Measurements from ENCODE around the gene LITAFD. TPM values are rescaled to one million over a fixed set of nuclear protein-coding genes. Genes with fewer than 3 reads are reported as not detected.
"Not testable (repeated sequence)": the region's sequence is repeated elsewhere in the genome, so short reads cannot be mapped to it uniquely, and the experiment has no call there.

LITAFD gene
- total RNA-seq, 1 experiment from 2014 or later = not detected

GRCh38 chr16:8894736-8895334 is 12.7 kb downstream of the LITAFD start:
- no peak for DNase-seq (ENCODE audit: low read depth)

GRCh38 chr16:8898660-8899318 is 16.6 kb downstream of the LITAFD start:
- DNase-seq (ENCODE audit: low read depth) = no peak

GRCh38 chr16:8899709-8900317 is 17.7 kb downstream of the LITAFD start:
- no peak for DNase-seq (ENCODE audit: low read depth)

- no peak for DNase-seq (ENCODE audit: low read depth)
These were observed 18.2 kb downstream of the LITAFD start for GRCh38 chr16:8900343-8900742.

GRCh38 chr16:8901320-8901861 is 19.2 kb downstream of the LITAFD start:
- DNase-seq (ENCODE audit: low read depth) = no peak

GRCh38 chr16:8903004-8903403 is 20.9 kb downstream of the LITAFD start:
- DNase-seq (ENCODE audit: low read depth) = no peak

GRCh38 chr16:8904018-8904430 is 21.9 kb downstream of the LITAFD start:
- DNase-seq (ENCODE audit: low read depth) = no peak

- DNase-seq (ENCODE audit: low read depth) = no peak
These were observed 23.1 kb downstream of the LITAFD start for GRCh38 chr16:8905168-8905762.

GRCh38 chr16:8905795-8906591 is 23.8 kb downstream of the LITAFD start:
- no peak for DNase-seq (ENCODE audit: low read depth)

GRCh38 chr16:8907096-8907495 is 24.9 kb downstream of the LITAFD start:
- DNase-seq (ENCODE audit: low read depth) = no peak

GRCh38 chr16:8908810-8909468 is 26.8 kb downstream of the LITAFD start:
- DNase-seq (ENCODE audit: low read depth) = no peak

GRCh38 chr16:8910811-8911210 is 28.7 kb downstream of the LITAFD start:
- DNase-seq (ENCODE audit: low read depth) = no peak

- no peak for DNase-seq (ENCODE audit: low read depth)
These were observed 30.6 kb downstream of the LITAFD start for GRCh38 chr16:8912793-8913192.

- DNase-seq (ENCODE audit: low read depth) = no peak
These were observed 31.9 kb downstream of the LITAFD start for GRCh38 chr16:8914098-8914497.

- DNase-seq (ENCODE audit: low read depth) = no peak
These were observed 33.7 kb downstream of the LITAFD start for GRCh38 chr16:8915722-8916301.

- DNase-seq (ENCODE audit: low read depth) = no peak
These were observed 34.5 kb downstream of the LITAFD start for GRCh38 chr16:8916541-8917225.

- not testable (repeated sequence) for DNase-seq (ENCODE audit: low read depth)
These were observed 35.2 kb downstream of the LITAFD start for GRCh38 chr16:8917336-8917735.

GRCh38 chr16:8919089-8919933 is 37.2 kb downstream of the LITAFD start:
- DNase-seq (ENCODE audit: low read depth) = no peak

- DNase-seq (ENCODE audit: low read depth) = no peak
These were observed 37.8 kb downstream of the LITAFD start for GRCh38 chr16:8919934-8920462.

Data from Daoy (cell line).